HFF-Myc (cell line): ENCODE measurements around the gene BCAS3.

Source experiments
- DNase-seq: peaks from one replicate; pipeline ENCODE4 v3.0.0-alpha.2; 2011; ENCODE audit warnings: low read depth; ENCODE audit errors: extremely low read depth
- H3K4me3 ChIP-seq: replicated peaks from 2 replicates; pipeline ENCODE4 v1.5.1; 2011; ENCODE audit warnings: low read depth, mild to moderate bottlenecking, control low read depth, low read length
- CTCF ChIP-seq: IDR thresholded peaks from 2 replicates; pipeline ENCODE4 v1.5.1; 2012; ENCODE audit warnings: mild to moderate bottlenecking, low read depth, low read length, control low read depth; ENCODE audit errors: missing control alignments

BCAS3 gene

GRCh38 chr17:61335845-61336655, 658.4 kb downstream of the BCAS3 start:
- DNase-seq, result no peak
- TF ChIP-seq CTCF, result no peak
- no peak overlapping the region for H3K4me3 ChIP-seq

GRCh38 chr17:61337290-61337689, 659.6 kb downstream of the BCAS3 start:
- DNase-seq, result no peak
- H3K4me3 ChIP-seq, result no peak overlapping the region

GRCh38 chr17:61338000-61338798, 660.5 kb downstream of the BCAS3 start:
- DNase-seq, result peak; percentile 73
- no peak overlapping the region for H3K4me3 ChIP-seq
- no peak for TF ChIP-seq CTCF

More at GRCh38 chr17:61337290-61337689, 659.6 kb downstream of the BCAS3 start:
- TF ChIP-seq CTCF, result no peak

- no peak for TF ChIP-seq CTCF
- H3K4me3 ChIP-seq, result no peak overlapping the region
Measured at GRCh38 chr17:61338874-61339478, 661.3 kb downstream of the BCAS3 start.

GRCh38 chr17:61340431-61341209, 663.0 kb downstream of the BCAS3 start:
- TF ChIP-seq CTCF, result no peak
- DNase-seq, result no peak

More at GRCh38 chr17:61338874-61339478, 661.3 kb downstream of the BCAS3 start:
- DNase-seq, result no peak

GRCh38 chr17:61343576-61343975, 665.9 kb downstream of the BCAS3 start:
- no peak overlapping the region for H3K4me3 ChIP-seq
- no peak for TF ChIP-seq CTCF
- DNase-seq, result no peak

More at GRCh38 chr17:61340431-61341209, 663.0 kb downstream of the BCAS3 start:
- no peak overlapping the region for H3K4me3 ChIP-seq
